Stimulated activated CD4-positive, alpha-beta T cell treated with anti-CD3 and anti-CD28 coated beads, Interleukin-1b, Interleukin-23, amount 100 ng/mL, for 1 hour (primary cell): ENCODE results near the gene CACNA1F.

Source experiments
- DNase-seq, 2 donors: peaks; one replicate each; pipeline ENCODE4 v3.0.0-alpha.2; 2020; ENCODE audit warnings: low read depth in 2 of 2

The CACNA1F gene

GRCh38 chrX:49257846-49258748 lies 25.0 kb upstream of the CACNA1F start:
- DNase-seq, result no peak

DNA sequence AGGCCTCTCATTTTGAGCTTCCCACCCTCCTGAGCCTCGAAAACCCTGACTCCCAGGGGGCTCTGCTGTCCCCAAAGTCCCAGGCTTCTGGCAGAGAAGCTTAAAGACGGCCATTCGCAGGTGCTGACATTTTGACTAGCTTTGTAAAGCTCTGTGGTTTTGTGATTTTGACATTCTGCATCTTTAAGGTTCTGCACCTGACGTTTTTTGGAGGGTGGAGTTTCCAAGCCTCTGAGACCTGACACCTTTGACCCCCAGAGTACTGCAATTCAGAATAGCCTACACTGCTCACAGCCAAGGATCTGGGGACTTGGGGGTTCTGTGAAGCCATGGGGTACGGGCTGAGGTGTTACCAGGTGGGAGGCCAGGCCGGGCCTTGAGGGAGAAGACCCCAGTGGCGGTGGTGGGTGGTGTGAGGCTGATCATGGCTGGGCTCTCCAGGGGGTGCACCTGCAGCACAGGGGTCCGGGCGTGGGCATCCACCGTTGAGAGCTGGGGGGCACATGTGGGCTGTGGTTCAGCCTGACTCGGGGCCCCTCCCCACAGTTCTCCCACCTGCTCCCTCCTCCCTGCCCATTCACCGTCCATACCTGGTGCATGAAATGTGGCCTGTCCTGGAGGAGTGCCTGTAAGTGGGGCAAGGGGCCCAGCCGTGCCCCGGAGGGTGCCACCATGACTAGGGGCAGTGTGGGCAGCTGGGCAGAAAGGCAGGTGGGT lies 24.1 kb upstream of the CACNA1F start:
- DNase-seq, result no peak

DNA sequence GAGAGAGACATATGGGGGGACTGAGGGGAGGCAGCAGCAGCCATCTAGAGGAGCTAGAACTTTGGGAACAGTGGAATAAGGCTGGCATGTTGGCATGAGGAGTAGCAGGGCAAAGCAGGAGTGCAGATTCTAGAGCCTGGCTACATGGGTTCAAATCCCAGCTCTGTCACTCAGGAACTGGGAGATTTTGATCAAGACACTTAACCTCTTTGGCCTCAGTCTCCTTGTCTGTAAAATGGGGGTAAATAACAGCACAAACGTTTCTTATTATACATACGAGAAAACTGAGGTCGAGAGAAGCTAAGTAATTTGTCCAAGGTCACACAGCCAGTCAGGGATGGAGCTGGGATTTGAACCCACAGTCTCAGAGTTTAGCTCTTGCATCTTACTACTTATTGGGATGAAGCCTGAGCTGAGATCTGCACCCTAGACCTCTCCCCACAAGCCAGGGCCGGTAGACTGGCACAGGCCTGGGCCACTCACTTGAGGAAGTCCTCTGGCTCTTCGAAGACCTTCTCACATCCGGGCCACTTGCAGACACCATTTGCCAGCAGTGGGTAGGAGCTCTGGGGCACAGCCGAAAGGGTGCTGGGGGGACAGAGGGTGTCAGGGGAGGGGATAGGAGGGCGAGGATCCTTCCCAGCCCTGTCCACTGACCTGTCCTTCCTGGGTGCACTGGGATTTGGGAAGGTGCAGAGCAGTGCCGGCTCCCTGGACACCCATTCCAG lies 23.3 kb upstream of the CACNA1F start:
- DNase-seq, result no peak

- no peak for DNase-seq
These were observed 21.5 kb upstream of the CACNA1F start for GRCh38 chrX:49254639-49255038.

GRCh38 chrX:49251325-49251724 lies 18.2 kb upstream of the CACNA1F start:
- no peak for DNase-seq

DNA sequence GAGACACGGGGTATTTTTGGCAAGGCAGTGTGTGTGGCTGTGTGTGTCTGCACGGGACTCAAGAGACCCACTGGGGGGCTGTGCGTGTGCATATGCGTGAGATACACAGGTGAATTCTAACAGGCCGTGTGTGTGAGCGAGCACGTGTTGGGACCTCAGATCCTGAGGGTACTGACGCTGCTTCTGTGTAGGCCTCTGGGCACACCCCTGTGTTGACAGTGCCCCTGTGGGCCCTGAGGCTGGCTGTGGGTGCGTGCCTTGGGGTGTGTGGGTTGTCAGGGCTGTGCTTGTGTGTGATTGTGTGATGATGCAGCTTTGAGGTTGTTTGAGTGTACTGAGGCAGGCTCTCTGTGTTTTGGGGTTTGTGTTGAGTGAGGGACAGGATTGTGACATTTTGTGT lies 17.4 kb upstream of the CACNA1F start:
- no peak for DNase-seq

DNA sequence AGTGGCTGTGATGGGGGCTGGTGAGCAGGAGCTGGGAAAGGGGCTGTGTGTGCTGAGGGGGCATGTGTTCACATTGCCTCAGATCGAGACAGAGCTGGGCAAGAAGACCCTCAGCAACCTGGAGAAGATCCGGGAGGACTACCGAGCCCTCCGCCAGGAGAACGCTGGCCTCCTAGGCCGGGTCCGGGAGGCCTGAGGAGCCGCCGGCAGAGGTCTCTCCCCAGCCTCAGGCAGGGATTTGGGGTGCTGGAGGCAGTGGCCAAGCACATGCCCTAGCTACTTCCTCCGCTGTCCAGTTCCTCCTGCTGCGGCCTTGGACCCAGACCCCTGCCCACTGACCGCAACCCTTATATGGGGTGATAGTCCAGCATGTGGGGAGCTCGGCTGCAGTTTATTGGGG lies 16.9 kb upstream of the CACNA1F start:
- DNase-seq, result no peak

- DNase-seq, result no peak
These were observed 16.5 kb upstream of the CACNA1F start for GRCh38 chrX:49249616-49250015.

DNA sequence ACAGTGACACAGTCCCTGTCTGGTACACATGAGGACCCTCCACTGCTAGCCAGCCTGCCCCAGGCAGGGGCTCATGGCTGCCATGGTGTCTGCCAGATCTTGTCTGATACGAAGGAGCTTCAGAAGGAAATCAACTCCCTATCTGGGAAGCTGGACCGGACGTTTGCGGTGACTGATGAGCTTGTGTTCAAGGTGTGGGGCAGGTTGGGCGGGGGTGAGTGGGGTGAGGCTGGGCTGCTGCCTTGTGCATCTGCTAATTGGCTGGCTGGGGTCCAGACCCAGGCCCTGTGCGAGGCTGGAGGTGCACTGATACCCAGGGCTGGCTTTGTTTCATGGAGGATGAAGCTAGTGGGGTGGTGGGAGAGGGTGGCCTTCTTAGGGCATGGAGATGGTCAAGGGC lies 15.9 kb upstream of the CACNA1F start:
- DNase-seq, result no peak

DNA sequence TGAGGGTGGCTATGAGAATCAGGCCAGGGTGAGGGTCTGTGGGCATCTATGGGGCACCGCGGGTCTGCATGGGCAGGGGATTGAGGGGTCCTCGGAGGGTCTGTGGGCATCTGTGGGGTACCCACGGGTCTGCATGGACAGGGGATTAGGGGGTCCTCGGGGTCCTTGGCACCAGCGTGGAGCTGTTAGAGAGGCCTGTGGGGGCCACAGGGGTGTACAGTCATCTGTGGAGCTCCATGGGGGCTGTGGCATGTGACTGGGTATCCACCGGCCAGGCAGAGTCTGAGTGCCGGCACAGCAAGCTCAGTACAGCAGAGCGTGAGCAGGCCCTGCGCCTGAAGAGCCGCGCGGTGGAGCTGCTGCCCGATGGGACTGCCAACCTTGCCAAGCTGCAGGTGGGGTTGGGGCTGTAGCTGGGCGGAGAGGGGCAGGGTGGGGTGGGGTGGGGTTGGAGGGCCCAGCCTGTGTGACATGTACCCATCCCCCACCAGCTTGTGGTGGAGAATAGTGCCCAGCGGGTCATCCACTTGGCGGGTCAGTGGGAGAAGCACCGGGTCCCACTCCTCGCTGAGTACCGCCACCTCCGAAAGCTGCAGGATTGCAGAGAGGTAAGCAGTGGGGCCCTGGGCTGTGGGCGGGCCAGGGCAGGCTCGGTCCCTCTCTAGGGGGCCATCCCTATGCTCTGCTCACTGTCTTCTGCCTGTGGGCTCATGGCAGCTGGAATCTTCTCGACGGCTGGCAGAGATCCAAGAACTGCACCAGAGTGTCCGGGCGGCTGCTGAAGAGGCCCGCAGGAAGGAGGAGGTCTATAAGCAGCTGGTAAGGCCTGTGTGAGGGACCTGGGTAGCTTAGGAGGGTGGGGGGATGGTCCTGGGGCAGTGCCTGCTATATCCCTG lies 15.0 kb upstream of the CACNA1F start:
- no peak for DNase-seq

DNA sequence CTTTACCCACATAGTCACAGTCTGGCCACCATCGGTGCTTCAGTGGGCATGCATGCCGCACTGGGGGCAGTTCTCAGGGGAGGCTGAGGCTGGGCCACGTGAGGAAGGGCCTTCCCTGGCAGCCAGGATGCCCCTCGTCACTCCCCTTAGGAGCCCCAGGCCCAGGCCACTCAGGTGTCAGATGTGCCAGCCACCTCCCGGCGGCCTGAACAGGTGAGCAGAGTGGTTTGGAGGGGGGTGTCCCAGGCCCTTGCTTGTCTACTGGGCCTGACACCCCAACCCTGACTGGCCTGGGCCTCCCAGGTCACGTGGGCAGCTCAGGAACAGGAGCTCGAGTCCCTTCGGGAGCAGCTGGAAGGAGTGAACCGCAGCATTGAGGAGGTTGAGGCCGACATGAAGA lies 14.2 kb upstream of the CACNA1F start:
- DNase-seq, result no peak

DNA sequence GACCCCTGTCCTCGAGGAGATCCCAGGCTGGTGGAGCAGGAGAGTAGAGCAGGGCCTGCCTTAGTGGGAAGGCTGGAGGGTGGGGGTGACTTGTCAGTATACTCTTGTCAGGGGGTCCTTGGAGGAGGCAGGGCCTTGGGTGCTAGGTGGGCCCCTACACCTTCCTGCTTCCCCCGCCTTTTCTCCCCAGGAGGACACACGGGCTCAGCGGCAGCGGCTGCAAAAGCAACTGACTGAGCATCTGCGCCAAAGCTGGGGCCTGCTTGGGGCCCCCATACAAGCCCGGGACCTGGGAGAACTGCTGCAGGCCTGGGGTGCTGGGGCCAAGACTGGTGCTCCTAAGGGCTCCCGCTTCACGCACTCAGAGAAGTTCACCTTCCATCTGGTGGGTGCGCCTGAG lies 13.4 kb upstream of the CACNA1F start:
- no peak for DNase-seq

DNA sequence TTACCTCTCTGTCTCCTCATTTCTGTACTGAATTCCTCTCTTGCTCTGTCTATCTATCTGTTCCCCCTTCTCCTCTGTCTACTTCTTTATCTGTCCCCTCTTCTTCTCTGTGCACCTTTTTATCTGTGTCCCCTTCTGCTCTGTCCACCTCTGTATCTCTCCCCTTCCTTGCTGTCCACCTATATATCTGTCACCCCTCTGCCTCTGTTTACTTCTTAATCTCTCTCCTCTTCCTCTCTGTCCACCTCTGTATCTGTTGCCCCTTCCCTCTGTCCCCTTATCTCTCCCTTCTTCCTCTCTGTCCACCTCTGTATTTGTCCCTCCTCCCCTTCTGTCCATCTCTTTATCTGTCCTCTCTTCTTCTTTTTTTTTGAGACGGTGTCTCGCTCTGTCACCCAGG lies 11.1 kb upstream of the CACNA1F start:
- no peak for DNase-seq

GRCh38 chrX:49243166-49243565 lies 10.0 kb upstream of the CACNA1F start:
- DNase-seq, result no peak

DNA sequence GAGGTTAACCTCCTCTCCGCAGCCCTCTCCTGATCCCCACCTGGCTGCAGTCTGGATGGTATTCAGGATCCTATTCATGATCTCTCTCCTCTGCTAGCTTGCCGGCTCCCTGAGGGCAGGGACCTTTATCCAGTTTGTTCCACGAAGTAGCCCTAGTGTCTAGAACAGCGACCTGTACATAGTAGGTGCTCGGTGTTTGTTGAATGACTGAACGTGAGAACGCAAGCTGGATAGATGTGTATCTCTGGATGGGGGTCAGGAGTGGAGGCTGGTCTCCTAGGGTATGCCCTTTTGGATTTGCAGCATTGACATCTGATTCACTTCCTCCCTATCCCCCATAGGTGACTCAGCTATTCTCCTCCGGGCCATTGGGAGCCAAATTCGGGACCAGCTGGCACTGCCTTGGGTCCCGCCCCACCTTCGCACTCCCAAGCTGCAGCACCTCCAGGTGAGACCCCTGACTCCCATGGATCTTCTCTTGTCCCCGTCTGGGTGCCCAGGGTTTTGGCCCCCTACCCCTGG lies 9.5 kb upstream of the CACNA1F start:
- no peak for DNase-seq

DNA sequence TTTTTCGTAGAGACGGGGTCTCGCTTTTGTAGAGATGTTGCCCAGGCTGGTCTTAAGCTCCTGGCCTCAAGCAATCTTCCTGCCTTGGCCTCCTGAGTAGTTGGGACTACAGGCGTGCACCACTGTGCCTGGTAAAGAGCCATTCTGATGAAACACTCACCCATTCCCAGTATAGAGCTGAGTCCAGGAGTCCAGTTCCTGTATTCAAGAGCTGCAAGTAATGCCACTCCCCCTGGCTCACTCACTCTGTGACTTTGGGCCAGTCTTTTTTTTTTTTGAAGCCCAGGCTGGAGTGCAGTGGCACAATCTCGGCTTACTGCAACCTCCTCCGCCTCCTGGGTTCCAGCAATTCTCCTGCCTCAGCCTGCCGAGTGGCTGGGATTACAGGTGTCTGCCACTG lies 5.6 kb upstream of the CACNA1F start:
- no peak for DNase-seq

DNA sequence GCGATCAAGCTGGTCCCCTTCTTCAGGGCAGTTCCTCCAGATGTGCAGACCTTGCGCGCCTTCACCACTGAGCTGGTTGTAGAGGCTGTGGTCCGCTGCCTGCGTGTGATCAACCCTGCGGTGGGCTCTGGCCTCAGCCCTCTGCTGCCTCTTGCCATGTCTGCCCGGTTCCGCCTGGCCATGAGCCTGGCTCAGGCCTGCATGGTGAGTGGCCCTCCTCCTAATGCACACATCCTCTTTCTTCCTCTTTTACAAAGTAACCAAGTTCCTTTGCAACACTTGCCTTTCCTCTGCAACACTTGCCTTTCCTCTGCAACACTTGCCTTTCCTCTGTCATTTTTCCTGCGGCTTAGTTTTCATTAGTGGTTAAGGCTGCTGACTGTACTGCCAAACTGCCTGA lies 3.9 kb upstream of the CACNA1F start:
- DNase-seq, result no peak

GRCh38 chrX:49233887-49234555 lies 881 bp upstream of the CACNA1F start:
- DNase-seq, result no peak

GRCh38 chrX:49232525-49232924 lies 615 bp downstream of the CACNA1F start:
- DNase-seq, result no peak

- no peak for DNase-seq
These were observed 1.7 kb downstream of the CACNA1F start for GRCh38 chrX:49231333-49232000.
